ENCODE results near the gene PDZD11. TPM values are rescaled to one million over a fixed set of nuclear protein-coding genes. Genes with fewer than 3 reads are reported as not detected.

Gene PDZD11
- total RNA-seq, 4 donors from 2014 or later = 20.7 to 31.7 (median 28.3) TPM

DNA sequence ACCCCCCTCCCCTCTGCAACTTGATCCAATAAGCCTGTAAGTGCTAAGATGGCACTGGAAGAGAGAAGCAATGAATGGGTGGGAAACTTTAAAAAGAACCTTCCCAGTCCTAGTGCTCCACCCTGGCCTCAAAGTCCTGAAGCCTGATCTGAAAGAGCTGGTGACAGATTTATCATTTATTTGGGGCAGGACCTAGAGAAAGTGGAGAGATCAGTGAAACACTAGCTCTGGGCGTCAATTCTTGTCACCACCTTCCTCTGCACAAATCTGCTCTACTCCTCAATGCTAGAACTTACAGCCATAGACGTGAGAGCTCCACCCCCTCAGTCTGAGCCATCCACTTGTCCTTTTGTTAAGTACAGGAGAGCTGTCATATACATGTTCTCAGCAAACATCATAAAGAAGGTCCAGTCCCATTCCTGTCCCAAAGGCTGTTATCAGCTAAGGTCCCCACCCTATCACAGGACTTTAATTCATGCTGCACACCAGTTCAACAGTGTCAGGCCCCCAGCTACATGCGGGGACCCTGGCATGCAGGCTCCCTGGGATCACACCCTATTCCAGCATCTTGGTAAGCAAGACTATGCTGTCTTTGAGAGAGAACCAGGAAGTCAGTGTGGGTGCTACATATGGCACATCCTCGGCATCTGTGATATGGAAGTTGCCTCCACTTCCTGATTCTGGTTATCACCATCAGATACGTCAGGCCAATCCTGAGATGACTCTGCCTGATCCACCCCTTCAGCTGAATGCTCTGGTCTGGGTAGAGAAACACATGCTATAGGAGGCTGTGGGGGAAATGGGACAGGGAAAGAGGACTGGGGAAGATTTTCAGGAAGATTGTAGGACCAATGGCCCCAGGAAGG, 32.1 kb downstream of the PDZD11 start:
- DNase-seq (ENCODE audit: low spot score) = no peak
- ATAC-seq (ENCODE audit: low FRiP score) = no peak
- TF ChIP-seq, protein P1, sequence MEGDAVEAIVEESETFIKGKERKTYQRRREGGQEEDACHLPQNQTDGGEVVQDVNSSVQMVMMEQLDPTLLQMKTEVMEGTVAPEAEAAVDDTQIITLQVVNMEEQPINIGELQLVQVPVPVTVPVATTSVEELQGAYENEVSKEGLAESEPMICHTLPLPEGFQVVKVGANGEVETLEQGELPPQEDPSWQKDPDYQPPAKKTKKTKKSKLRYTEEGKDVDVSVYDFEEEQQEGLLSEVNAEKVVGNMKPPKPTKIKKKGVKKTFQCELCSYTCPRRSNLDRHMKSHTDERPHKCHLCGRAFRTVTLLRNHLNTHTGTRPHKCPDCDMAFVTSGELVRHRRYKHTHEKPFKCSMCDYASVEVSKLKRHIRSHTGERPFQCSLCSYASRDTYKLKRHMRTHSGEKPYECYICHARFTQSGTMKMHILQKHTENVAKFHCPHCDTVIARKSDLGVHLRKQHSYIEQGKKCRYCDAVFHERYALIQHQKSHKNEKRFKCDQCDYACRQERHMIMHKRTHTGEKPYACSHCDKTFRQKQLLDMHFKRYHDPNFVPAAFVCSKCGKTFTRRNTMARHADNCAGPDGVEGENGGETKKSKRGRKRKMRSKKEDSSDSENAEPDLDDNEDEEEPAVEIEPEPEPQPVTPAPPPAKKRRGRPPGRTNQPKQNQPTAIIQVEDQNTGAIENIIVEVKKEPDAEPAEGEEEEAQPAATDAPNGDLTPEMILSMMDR (IDR thresholded peaks at IDR 0.05) = no peak

DNA sequence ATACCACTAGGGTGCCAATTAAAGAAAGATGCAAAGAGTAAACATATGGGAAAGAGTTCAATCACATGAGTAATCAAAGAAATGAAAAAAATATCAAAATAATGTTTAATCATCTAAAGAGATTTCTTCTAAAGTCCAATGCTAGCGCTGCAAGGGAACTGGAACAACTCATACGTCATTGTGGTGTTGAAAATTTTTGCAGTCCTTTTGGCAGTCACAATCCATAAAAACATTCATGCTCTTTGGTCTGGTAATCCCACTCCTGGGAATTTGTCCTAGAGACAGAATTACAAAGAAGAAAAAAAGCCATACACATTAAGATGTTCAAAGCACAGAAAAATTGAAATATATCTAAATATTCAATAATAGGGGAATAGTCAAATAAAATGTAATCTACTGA, 34.3 kb downstream of the PDZD11 start:
- ATAC-seq (ENCODE audit: low FRiP score) (no peak), DNase-seq (ENCODE audit: low spot score) (no peak)
- TF ChIP-seq, protein P1 (IDR thresholded peaks at IDR 0.05) = no peak

DNA sequence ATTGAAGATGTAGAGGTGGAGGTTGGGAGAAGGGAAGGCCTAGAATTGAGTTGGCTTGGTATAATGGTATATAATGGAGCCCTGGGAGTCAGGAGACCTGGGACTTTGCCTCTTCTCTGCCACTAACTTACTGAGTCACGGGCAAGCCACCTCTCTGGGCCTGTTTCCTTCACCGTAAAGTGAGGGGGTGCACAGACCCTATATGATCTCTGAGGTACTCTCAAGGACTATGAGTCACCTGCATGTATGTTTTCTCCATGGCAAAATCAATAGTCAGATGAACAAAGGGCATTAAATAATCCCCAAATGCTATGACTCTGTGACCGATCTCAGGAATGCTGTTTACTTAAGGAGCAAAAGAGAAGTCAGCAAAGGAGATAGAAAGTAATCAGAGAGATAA, 34.8 kb downstream of the PDZD11 start:
- DNase-seq (ENCODE audit: low spot score) (no peak), ATAC-seq (ENCODE audit: low FRiP score) (no peak)
- TF ChIP-seq, protein P1 (IDR thresholded peaks at IDR 0.05) = no peak

DNA sequence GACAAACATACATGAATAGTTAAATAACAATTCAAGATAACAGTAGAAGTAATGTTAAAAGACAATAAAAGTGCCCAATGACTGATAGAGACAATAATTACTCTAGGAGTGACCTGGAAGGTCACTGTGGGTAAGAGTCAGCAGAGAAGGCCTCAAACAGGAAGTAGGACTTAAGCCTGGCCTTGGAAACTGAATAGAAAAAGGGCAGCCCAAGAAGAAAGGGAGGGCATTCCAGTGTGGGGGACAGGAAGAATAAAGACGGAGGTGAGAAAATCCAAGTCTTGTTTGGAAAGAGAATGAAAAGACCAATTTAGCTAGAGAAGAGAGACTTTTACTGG, 35.7 kb downstream of the PDZD11 start:
- TF ChIP-seq, protein P1 (IDR thresholded peaks at IDR 0.05) = no peak
- DNase-seq (ENCODE audit: low spot score) (no peak), ATAC-seq (ENCODE audit: low FRiP score) (no peak)

DNA sequence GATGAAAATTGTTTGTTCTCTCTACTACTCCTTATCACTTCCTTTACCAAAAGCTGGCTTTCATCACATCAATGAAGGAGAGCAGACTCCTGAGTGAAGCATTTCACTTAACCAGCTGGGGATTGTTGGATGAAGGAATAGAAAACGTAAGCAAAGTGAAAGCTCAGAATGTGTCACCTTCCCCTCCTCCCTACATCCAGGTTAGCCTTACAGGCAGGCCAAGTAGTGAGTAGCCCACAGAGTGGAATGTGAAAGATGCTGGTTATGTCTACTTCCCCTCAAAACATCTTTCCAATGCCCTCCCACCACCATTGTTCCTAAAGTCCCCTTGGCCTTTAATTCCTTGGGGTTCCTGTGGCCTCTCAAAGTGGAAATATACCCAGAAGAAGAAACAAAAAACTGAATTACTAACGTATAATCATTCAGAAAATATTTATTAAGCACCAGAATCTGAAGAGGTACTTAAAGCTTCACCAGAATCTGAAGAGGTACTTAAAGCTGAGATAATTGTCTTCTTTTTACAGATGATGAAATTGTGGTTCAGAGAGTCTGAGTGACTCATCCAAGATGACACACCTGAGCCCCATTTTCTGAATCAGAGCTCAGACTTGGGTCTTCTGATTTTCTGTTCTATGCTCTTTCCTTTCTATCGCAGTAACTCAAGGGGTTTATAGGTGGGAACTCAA, 36.2 kb downstream of the PDZD11 start:
- TF ChIP-seq, protein P1 (IDR thresholded peaks at IDR 0.05) = no peak
- DNase-seq (ENCODE audit: low spot score) (no peak), ATAC-seq (ENCODE audit: low FRiP score) (no peak)

DNA sequence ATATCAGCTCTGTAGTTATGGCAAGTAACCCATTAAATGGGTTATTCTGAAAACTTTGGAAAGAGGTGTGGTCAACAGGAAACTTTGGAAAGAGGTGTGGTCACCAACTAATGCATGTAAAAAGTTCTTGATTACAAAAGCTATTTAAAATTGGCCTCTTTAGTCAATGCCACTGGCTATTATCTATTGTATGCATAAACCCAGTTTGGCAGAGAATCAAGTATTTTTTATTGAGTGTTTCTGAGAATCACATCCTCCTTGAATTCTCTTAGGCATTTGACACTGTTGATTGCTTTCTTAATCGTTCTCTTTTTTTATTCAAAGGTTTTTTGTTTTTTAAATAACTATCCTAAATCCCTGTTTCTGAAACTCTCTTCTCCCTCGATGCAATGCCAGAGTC, 37.2 kb downstream of the PDZD11 start:
- TF ChIP-seq, protein P1 (IDR thresholded peaks at IDR 0.05) = no peak
- no peak for ATAC-seq (ENCODE audit: low FRiP score)
- no peak for DNase-seq (ENCODE audit: low spot score)

DNA sequence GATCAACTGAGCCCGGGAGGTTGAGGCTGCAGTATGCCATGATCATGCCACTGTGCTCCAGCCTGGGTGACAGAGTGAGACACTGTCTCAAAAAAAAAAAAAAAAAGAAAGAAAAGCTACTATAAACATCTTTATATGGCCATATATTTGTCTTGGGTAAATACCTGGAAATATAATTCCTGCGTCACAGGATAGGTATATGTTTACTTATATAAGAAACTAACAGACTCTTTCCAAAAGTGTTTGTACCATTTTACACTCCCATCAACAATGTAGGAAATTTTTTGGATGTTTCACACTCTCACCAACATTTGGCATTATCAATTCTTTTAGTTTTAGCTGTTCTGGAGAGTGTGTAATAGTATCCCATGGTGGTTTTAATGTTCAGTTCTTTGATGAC, 42.5 kb downstream of the PDZD11 start:
- DNase-seq (ENCODE audit: low spot score) = no peak
- TF ChIP-seq, protein P1 (IDR thresholded peaks at IDR 0.05) = no peak
- no peak for ATAC-seq (ENCODE audit: low FRiP score)

Measured in omental fat pad (tissue), 4 donors.